Right lobe of liver (tissue), 6 donors: ENCODE measurements around the gene AHI1. TPM values are rescaled to one million over a fixed set of nuclear protein-coding genes. Genes with fewer than 3 reads are reported as not detected.

Experiments
- ATAC-seq, 4 donors: fragments of 200-7000 bp; cut with Tn5 transposase; one replicate each; pipeline ENCODE4 v1.9.1; 2020; ENCODE audit warnings: mild to moderate bottlenecking in 4 of 4, moderate library complexity in 4 of 4
- DNase-seq, 3 donors: peaks; one replicate each; pipeline ENCODE4 v3.0.0-alpha.2; 2020
- H3K27ac ChIP-seq, 3 donors: fragments of 200-600 bp; one replicate each; pipeline ENCODE4 v1.8.0; 2022
- H3K27me3 ChIP-seq, 2 donors: fragments of 200-600 bp; one replicate each; pipeline ENCODE4 v1.8.0; 2022
- H3K36me3 ChIP-seq, 4 donors: fragments of 200-600 bp; sonication (generic) in 1 of 4; one replicate each; pipeline versions ENCODE4 v1.5.1 to v1.8.0; 2017 to 2022; ENCODE audit warnings: control low read depth in 1 of 4
- H3K4me1 ChIP-seq, 4 donors: fragments of 200-600 bp; sonication (generic) in 1 of 4; one replicate each; pipeline versions ENCODE4 v1.5.1 to v1.8.0; 2017 to 2022; ENCODE audit warnings: control low read depth in 1 of 4
- H3K4me3 ChIP-seq, 3 donors: fragments of 200-600 bp; one replicate each; pipeline ENCODE4 v1.8.0; 2022
- H3K9me3 ChIP-seq, 4 donors: fragments of 200-600 bp; sonication (generic) in 1 of 4; one replicate each; pipeline versions ENCODE4 v1.5.1 to v1.8.0; 2017 to 2022; ENCODE audit warnings: control low read depth in 1 of 4
- CTCF ChIP-seq, 4 donors: fragments of 200-600 bp in 3 of 4; fragments of 450-650 bp in 1 of 4; IDR thresholded peaks; one replicate each; pipeline versions ENCODE4 v1.5.1 to v1.8.0; 2016 to 2022; ENCODE audit warnings: antibody characterized with exemption in 4 of 4, mild to moderate bottlenecking in 2 of 4
- POLR2A ChIP-seq: fragments of 450-650 bp; IDR thresholded peaks from one replicate; pipeline ENCODE4 v1.6.1; 2017; ENCODE audit warnings: antibody characterized with exemption, mild to moderate bottlenecking
- WGBS: methylation state at CpG from one replicate; pipeline ENCODE4 v1.1.6; 2018; ENCODE audit warnings: low coverage, low lambda C conversion rate; ENCODE audit not compliant: insufficient coverage; ENCODE audit errors: missing lambda C conversion rate; 5-methylcytosine and 5-hydroxymethylcytosine counted together
- intact Hi-C, 2 donors: fragments of 100-400 bp; cut with DNase I; formaldehyde crosslinking; loops; one replicate each; pipeline versions ENCODE4 v1.11.2 to v1.14.1; 2022
- total RNA-seq, 6 experiments: library from RNA; depleted of rRNA in 2 of 6; stranded (reverse); fragments of >200 nt in 2 of 6; fragmentation: NEBNext Ultra II Directional in 3 of 6; extraction: Animal tissue kit (Norgen Biotek cat#: 25700) in 3 of 6; gene quantifications; one replicate each; pipeline versions ENCODE4 v1.1.0 to v1.2.4, GENCODE V29; 2016 to 2023
- donor health status: DM: no; HTN: yes; CAD: no.
- donor health status: DM: no; HTN: no; CAD: no.
- donor health status: DM: no; HTN: no; CAD: no.
- donor health status: DM: no; HTN: yes; CAD: no.
- donor health status: DM: no; HTN: yes; CAD: no.

AHI1 gene
- total RNA-seq, 6 experiments from 2014 or later: 4.7 to 9.2 (median 8.0) TPM

DNA sequence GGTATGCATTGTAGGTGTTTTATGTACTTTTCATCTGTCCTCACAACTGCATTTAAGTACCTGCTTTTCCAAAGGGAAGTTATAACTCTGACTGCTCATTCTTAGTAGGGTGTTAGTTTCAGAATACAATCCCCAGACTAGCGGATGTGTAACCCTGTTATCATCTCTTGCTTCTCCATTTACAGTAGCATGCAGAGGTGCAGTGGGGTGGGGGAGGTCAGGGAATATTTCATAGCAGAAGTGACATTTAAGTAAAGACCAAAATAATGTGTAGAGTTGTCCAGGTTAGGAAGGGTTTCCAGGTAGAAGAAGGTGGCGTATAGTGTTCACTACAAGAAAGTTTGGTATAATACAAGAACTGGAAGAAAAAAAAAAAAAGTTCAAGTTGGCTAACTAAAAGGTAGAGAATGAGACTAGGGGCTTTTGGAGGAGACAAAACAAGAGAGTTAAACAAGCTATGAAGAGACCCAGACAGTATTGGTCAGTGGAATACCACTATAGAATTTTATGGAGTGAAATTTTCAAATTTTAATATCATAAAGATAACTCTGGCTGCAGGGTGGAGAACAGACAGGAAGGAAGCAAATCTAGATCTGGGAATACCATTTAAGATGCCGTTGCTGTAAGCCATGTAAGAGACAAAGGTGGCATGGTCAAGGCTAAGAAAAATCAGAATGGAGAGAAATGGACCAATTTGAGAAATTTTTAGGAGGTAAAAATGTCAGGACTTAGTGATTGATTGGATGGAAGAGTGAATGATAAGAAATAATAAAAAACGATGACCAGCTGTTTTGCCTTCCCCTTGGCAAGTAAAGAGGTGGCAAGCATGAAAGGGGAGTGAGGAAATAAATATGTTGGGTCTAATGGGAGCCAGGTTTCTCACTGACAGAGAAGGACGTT, 2.2 kb upstream of the AHI1 start:
- WGBS: 75% methylated on average over 5 of the region's 5 CpGs
- no peak overlapping the region for H3K27ac ChIP-seq

GRCh38 chr6:135498185-135498841, 773 bp upstream of the AHI1 start:
- under 1% methylated on average over 16 of the region's 16 CpGs for WGBS
- DNase-seq: peak; percentile 42 to 59 (median 50)

More for the DNA sequence above, 2.2 kb upstream of the AHI1 start:
- Histone ChIP-seq H3K9me3 (no peaks in the 10 kb centered on the region), H3K27me3 (no peaks in the 10 kb centered on the region), H3K4me3 (no peak overlapping the region), H3K36me3 (no peaks in the 10 kb centered on the region), H3K4me1 (peaks cover 0 to 9% (median 0%) of the 10 kb centered on the region in 4 donors)
- no peak for DNase-seq
- TF ChIP-seq POLR2A: no peak
- TF ChIP-seq CTCF (IDR thresholded peaks at IDR 0.05): no peak
- ATAC-seq: no peak
- intact Hi-C loops: no loop called here

DNA sequence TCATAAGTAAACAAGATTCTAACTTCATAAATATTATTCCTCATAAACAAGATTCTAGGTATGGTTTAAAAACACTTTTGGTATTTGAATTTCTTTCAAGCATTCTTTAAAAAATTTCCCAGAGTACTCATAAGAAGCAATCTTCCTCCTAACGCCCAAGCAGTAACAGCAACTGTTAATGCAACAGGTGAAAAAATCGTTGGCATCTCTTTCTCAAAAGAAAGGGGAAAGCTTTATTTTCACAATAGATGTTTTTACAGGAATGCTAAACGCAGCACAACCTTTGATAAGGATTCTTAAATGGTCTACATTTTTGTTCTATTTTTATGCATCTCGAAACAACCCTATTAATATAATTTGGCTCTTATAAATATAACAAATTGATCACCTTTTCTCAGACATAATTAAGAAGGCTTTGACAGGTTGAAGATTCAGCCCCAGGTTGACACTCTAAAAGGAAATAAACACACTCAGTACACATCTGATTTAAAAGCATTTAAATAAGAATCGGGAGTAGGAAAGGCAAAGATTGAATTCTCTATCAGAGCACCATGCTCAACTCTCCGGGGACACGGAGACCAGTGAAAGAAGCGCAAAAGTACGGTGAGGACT, 634 bp downstream of the AHI1 start:
- Histone ChIP-seq H3K27me3 (no peaks in the 10 kb centered on the region), H3K36me3 (no peaks in the 10 kb centered on the region), H3K9me3 (no peaks in the 10 kb centered on the region), H3K4me1 (peaks cover 0 to 9% (median 0%) of the 10 kb centered on the region in 4 donors), H3K27ac (peak overlapping the region; percentile 96 to 99 (median 99)), H3K4me3 (peak overlapping the region; percentile 83 to 90 (median 86))
- intact Hi-C loops: no loop called here
- TF ChIP-seq POLR2A: no peak
- TF ChIP-seq CTCF (IDR thresholded peaks at IDR 0.05): no peak
- ATAC-seq (no peak), DNase-seq (no peak)
- WGBS: under 1% methylated on average over 9 of the region's 9 CpGs

More at GRCh38 chr6:135498185-135498841, 773 bp upstream of the AHI1 start:
- Histone ChIP-seq H3K4me1 (peaks cover 0 to 9% (median 0%) of the 10 kb centered on the region in 4 donors), H3K36me3 (no peaks in the 10 kb centered on the region), H3K9me3 (no peaks in the 10 kb centered on the region), H3K27me3 (no peaks in the 10 kb centered on the region), H3K4me3 (peak overlapping the region; percentile 83 to 90 (median 86)), H3K27ac (peak overlapping the region; percentile 96 to 99 (median 99))
- ATAC-seq: peak; percentile 58 to 69 (median 62)
- TF ChIP-seq CTCF (IDR thresholded peaks at IDR 0.05) (no peak), POLR2A (no peak)
- intact Hi-C loops: no loop called here

GRCh38 chr6:135493218-135493961, 4.2 kb downstream of the AHI1 start:
- intact Hi-C loops: no loop called here
- WGBS: 98% methylated on average over 8 of the region's 10 CpGs
- no peaks in the 10 kb centered on the region for H3K27me3 ChIP-seq
- no peak for TF ChIP-seq POLR2A
- TF ChIP-seq CTCF (IDR thresholded peaks at IDR 0.05): no peak
- no peak overlapping the region for H3K4me3 ChIP-seq
- H3K9me3 ChIP-seq: no peaks in the 10 kb centered on the region
- no peak for ATAC-seq
- no peak overlapping the region for H3K27ac ChIP-seq
- peaks cover 0 to 9% (median 0%) of the 10 kb centered on the region in 4 donors for H3K4me1 ChIP-seq
- DNase-seq: no peak
- H3K36me3 ChIP-seq: peaks cover 0 to 4% (median 0%) of the 10 kb centered on the region in 4 donors
